Body of pancreas (tissue), 4 donors: ENCODE results near the gene SPSB2. TPM values are rescaled to one million over a fixed set of nuclear protein-coding genes. Genes with fewer than 3 reads are reported as not detected.
"Not testable (repeated sequence)": the region's sequence is repeated elsewhere in the genome, so short reads cannot be mapped to it uniquely, and the experiment has no call there.

Experiments
- ATAC-seq: fragments of 150-250 bp; one replicate; pipeline ENCODE4 v1.9.1; 2016
- DNase-seq, 4 donors: peaks; one replicate each; pipeline ENCODE4 v3.0.0-alpha.2; 2019
- H3K27ac ChIP-seq, 4 donors: fragments of 200-600 bp; sonication (generic); 1 replicate in 3 of 4; 2 replicates in 1 of 4; pipeline versions ENCODE4 v1.5.1 to v1.6.1; 2016 to 2019; ENCODE audit warnings: mild to moderate bottlenecking in 1 of 4, mixed read lengths in 1 of 4, moderate library complexity in 1 of 4
- H3K27me3 ChIP-seq, 2 donors: fragments of 200-600 bp; sonication (generic); one replicate each; pipeline ENCODE4 v1.6.0; 2016; ENCODE audit warnings: mild to moderate bottlenecking in 1 of 2
- H3K36me3 ChIP-seq, 2 donors: fragments of 200-600 bp; sonication (generic); replicated peaks in 1 of 2; 2 replicates each; pipeline ENCODE4 v1.5.1; 2016; ENCODE audit warnings: low read depth in 2 of 2; ENCODE audit not compliant: insufficient read depth in 1 of 2
- H3K4me1 ChIP-seq: fragments of 200-600 bp; sonication (generic); one replicate; pipeline ENCODE4 v1.6.0; 2016
- H3K4me3 ChIP-seq, 2 donors: fragments of 200-600 bp; sonication (generic); 1 replicate in 1 of 2; 2 replicates in 1 of 2; pipeline ENCODE4 v1.5.1; 2016 to 2019
- H3K9me3 ChIP-seq, 3 donors: fragments of 200-600 bp; sonication (generic); 1 replicate in 2 of 3; 2 replicates in 1 of 3; pipeline ENCODE4 v1.5.1; 2016
- POLR2A ChIP-seq, 3 donors: fragments of 450-650 bp; IDR thresholded peaks; one replicate each; pipeline ENCODE4 v1.6.1; 2016; ENCODE audit warnings: antibody characterized with exemption in 3 of 3, mild to moderate bottlenecking in 2 of 3
- WGBS, 2 donors: methylation state at CpG; one replicate each; pipeline ENCODE4 v1.1.5; 2017; 5-methylcytosine and 5-hydroxymethylcytosine counted together
- intact Hi-C: fragments of 100-400 bp; cut with DNase I; formaldehyde crosslinking; loops from one replicate; pipeline ENCODE4 v1.15.1; 2023
- total RNA-seq, 2 donors: library from RNA; depleted of rRNA; stranded (reverse); fragments of >200 nt; gene quantifications; one replicate each; pipeline ENCODE4 v1.1.0, GENCODE V29; 2016
- TF ChIP-seq, protein P1 (sequence below), 7 experiments: fragments of 450-650 bp in 4 of 7; fragments of 200-600 bp in 3 of 7; sonication (generic) in 3 of 7; IDR thresholded peaks; one replicate each; pipeline ENCODE4 v1.5.1; 2016 to 2019; ENCODE audit warnings: antibody characterized with exemption in 7 of 7

The SPSB2 gene
- total RNA-seq, 2 donors from 2014 or later: 2.6 to 11.9 TPM

GRCh38 chr12:6891646-6892001 is 18.5 kb upstream of the SPSB2 start:
- H3K36me3 ChIP-seq: no peaks in the 10 kb centered on the region

GRCh38 chr12:6890789-6891645 is 17.9 kb upstream of the SPSB2 start:
- Histone ChIP-seq H3K4me3 (no peak overlapping the region), H3K4me1 (peaks cover 10% of the 10 kb centered on the region), H3K27me3 (no peaks in the 10 kb centered on the region), H3K9me3 (no peaks in the 10 kb centered on the region), H3K36me3 (no peaks in the 10 kb centered on the region), H3K27ac (peak overlapping the region; percentile 74 to 95 (median 84))
- WGBS, 2 donors: 0 to 1% methylated on average over 28 to 68 of the region's 68 CpGs
- DNase-seq (peak; percentile 98 to 99 (median 99)), ATAC-seq (peak; percentile 96)
- intact Hi-C loops: no loop called here
- peak; percentile 46 to 80 (median 70) for TF ChIP-seq POLR2A (IDR thresholded peaks at IDR 0.05)
- TF ChIP-seq, protein P1, sequence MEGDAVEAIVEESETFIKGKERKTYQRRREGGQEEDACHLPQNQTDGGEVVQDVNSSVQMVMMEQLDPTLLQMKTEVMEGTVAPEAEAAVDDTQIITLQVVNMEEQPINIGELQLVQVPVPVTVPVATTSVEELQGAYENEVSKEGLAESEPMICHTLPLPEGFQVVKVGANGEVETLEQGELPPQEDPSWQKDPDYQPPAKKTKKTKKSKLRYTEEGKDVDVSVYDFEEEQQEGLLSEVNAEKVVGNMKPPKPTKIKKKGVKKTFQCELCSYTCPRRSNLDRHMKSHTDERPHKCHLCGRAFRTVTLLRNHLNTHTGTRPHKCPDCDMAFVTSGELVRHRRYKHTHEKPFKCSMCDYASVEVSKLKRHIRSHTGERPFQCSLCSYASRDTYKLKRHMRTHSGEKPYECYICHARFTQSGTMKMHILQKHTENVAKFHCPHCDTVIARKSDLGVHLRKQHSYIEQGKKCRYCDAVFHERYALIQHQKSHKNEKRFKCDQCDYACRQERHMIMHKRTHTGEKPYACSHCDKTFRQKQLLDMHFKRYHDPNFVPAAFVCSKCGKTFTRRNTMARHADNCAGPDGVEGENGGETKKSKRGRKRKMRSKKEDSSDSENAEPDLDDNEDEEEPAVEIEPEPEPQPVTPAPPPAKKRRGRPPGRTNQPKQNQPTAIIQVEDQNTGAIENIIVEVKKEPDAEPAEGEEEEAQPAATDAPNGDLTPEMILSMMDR (IDR thresholded peaks at IDR 0.05): peak; percentile 83 to 99 (median 93)

More at GRCh38 chr12:6891646-6892001, 18.5 kb upstream of the SPSB2 start:
- Histone ChIP-seq H3K4me3 (no peak overlapping the region), H3K27me3 (no peaks in the 10 kb centered on the region), H3K27ac (peak overlapping the region; percentile 74 to 95 (median 84)), H3K9me3 (no peaks in the 10 kb centered on the region), H3K4me1 (peaks cover 10% of the 10 kb centered on the region)
- no peak for TF ChIP-seq POLR2A (IDR thresholded peaks at IDR 0.05)
- TF ChIP-seq, protein P1 (IDR thresholded peaks at IDR 0.05): no peak
- 75 to 76% methylated on average over 5 of the region's 5 CpGs for WGBS, 2 donors
- ATAC-seq (peak; percentile 1), DNase-seq (no peak)
- intact Hi-C loops: no loop called here

- H3K9me3 ChIP-seq, H3K4me1 ChIP-seq, H3K36me3 ChIP-seq, H3K27me3 ChIP-seq, intact Hi-C loops, DNase-seq, ATAC-seq, H3K4me3 ChIP-seq: not testable (repeated sequence)
- H3K27ac ChIP-seq: peak overlapping the region in 2 of 4 donors; percentile 86 to 95
- WGBS, 2 donors: 82 to 91% methylated on average over 17 to 21 of the region's 21 CpGs
Observed at GRCh38 chr12:6889775-6890573, 16.9 kb upstream of the SPSB2 start.

GRCh38 chr12:6888794-6889193 is 15.7 kb upstream of the SPSB2 start:
- H3K36me3 ChIP-seq, H3K4me1 ChIP-seq, H3K27ac ChIP-seq, intact Hi-C loops, DNase-seq, H3K9me3 ChIP-seq, H3K4me3 ChIP-seq, ATAC-seq, H3K27me3 ChIP-seq: not testable (repeated sequence)
- WGBS, 2 donors: 56 to 58% methylated on average over 7 of the region's 7 CpGs

DNA sequence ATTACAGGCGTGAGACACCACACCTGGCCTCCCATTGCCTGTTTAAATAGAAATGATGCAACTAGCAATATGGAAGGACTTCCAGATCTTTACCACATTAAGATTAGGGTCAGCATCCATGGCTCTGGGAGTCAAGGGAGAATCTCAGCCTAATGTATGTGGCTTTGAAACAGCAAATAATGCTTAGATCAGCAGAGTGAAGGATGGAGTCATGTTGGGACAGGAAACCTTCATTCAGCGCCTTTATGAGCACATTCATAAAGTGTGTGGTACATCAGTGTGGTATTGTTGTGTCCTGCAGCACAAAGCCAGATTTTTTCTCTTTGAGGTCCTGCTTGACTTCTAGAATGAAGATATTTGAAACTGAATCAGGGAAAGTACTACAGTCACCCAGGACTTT is 15.3 kb upstream of the SPSB2 start:
- ATAC-seq (no peak), DNase-seq (no peak)
- WGBS, 2 donors: 78 to 85% methylated on average over 2 of the region's 2 CpGs
- TF ChIP-seq POLR2A (IDR thresholded peaks at IDR 0.05): no peak
- TF ChIP-seq, protein P1 (IDR thresholded peaks at IDR 0.05): no peak
- Histone ChIP-seq H3K9me3 (no peaks in the 10 kb centered on the region), H3K4me3 (no peak overlapping the region), H3K36me3 (no peaks in the 10 kb centered on the region), H3K27ac (no peak overlapping the region), H3K27me3 (no peaks in the 10 kb centered on the region), H3K4me1 (peaks cover 10% of the 10 kb centered on the region)
- intact Hi-C loops: no loop called here
